WI38 (cell line): Measurements from ENCODE around the gene AHCYL2.

ENCODE experiments used
- H3K4me3 ChIP-seq: 2 replicates; pipeline ENCODE4 v1.5.1; 2011; ENCODE audit warnings: low read depth, mild to moderate bottlenecking, control low read depth, low read length
- CTCF ChIP-seq: IDR thresholded peaks from 2 replicates; pipeline ENCODE4 v1.5.1; 2012; ENCODE audit warnings: low read depth, mild to moderate bottlenecking, control low read depth, low read length

Gene AHCYL2

GRCh38 chr7:129281163-129281562, 56.3 kb downstream of the AHCYL2 start:
- H3K4me3 ChIP-seq, result no peak overlapping the region
- no peak for TF ChIP-seq CTCF

GRCh38 chr7:129282865-129283264, 58.0 kb downstream of the AHCYL2 start:
- no peak for TF ChIP-seq CTCF
- H3K4me3 ChIP-seq, result no peak overlapping the region

GRCh38 chr7:129283936-129284335, 59.1 kb downstream of the AHCYL2 start:
- no peak overlapping the region for H3K4me3 ChIP-seq
- TF ChIP-seq CTCF, result no peak

- H3K4me3 ChIP-seq, result no peak overlapping the region
- no peak for TF ChIP-seq CTCF
Measured at GRCh38 chr7:129285111-129285510, 60.3 kb downstream of the AHCYL2 start.

GRCh38 chr7:129292861-129293260, 68.0 kb downstream of the AHCYL2 start:
- no peak for TF ChIP-seq CTCF
- H3K4me3 ChIP-seq, result no peak overlapping the region

GRCh38 chr7:129295015-129295423, 70.2 kb downstream of the AHCYL2 start:
- H3K4me3 ChIP-seq, result no peak overlapping the region
- no peak for TF ChIP-seq CTCF

GRCh38 chr7:129298268-129298893, 73.6 kb downstream of the AHCYL2 start:
- peak; percentile 33; the same call in 1 of the 2 replicates for TF ChIP-seq CTCF
- H3K4me3 ChIP-seq, result no peak overlapping the region
